Measurements from ENCODE around the gene LMO7. TPM values are rescaled to one million over a fixed set of nuclear protein-coding genes. Genes with fewer than 3 reads are reported as not detected.

Gene LMO7
- total and polyA plus RNA-seq, 2 of the 4 experiments (the other 2 are of a cell fraction): 266 to 367 TPM

DNA sequence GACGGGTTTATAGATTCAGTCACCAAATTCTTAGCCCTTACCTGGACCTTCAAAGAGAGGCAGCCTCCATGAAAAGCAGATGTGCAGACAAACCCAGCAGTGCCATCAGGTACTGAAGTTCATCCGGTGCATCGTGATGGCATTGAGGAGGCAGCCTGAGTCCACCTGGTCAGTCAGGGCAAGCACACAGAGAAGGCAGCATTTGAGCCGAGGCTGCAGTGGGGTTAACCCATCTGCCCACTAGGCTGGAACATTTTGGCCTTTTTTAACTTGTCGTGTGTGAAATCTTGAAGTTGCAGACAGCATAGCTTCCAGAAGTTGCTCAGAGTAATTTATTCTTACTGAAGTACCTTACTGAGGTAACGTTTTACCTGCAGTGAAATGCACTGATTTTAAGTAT is 4.9 kb downstream of the LMO7 start:
- peaks cover 22% of the 10 kb centered on the region for H3K9me1 ChIP-seq (ENCODE audit: insufficient read depth, low read length)
- no peak overlapping the region for H2AK9ac ChIP-seq (replicated peaks; ENCODE audit: low read depth, low read length, poor library complexity)
- DNase-seq (no peak), ATAC-seq (ENCODE audit: low read depth) (no peak)
- H4K20me1 ChIP-seq (ENCODE audit: insufficient read depth, low read length): peaks cover 72% of the 10 kb centered on the region
- H3K9ac ChIP-seq (ENCODE audit: low read depth, low read length): no peak overlapping the region
- H2BK15ac ChIP-seq (ENCODE audit: low read depth, low read length): no peak overlapping the region
- ChIA-PET POLR2A (ENCODE audit: unreplicated experiment) (no interaction called here), CTCF (no interaction called here)
- H4K8ac ChIP-seq (ENCODE audit: low read depth in 2 of 2, low read length in 2 of 2): peak overlapping the region in 1 of 2 experiments; percentile 16; a peak in 1 of 4 replicates
- H4K5ac ChIP-seq (ENCODE audit: low read depth, low read length): no peak overlapping the region; the same call in 1 of the 2 replicates
- H3K14ac ChIP-seq (replicated peaks; ENCODE audit: low read depth, low read length): peak overlapping the region; percentile 18; the same call in 1 of the 2 replicates
- H3K56ac ChIP-seq (ENCODE audit: extremely low read depth, insufficient read depth, low read length): no peak overlapping the region
- no peak overlapping the region for H2BK120ac ChIP-seq (ENCODE audit: low read depth, low read length)
- no peak overlapping the region for H2BK20ac ChIP-seq (ENCODE audit: low read depth, low read length)
- dilution Hi-C loops (cut with HindIII; ENCODE audit: low sequenced_read_pairs, unreplicated experiment): no loop called here
- H3K27ac ChIP-seq (ENCODE audit: insufficient read depth, low read length): no peak overlapping the region; the same call in 1 of the 2 replicates
- H3K36me3 ChIP-seq (ENCODE audit: control insufficient read depth, insufficient read depth, low read length): peaks cover 9% of the 10 kb centered on the region
- in situ Hi-C loops (cut with MboI; ENCODE audit: low sequenced_read_pairs): no loop called here
- peak overlapping the region; percentile 76 for H2AK5ac ChIP-seq (ENCODE audit: low read depth, low read length)
- H4K91ac ChIP-seq (ENCODE audit: insufficient read depth, low read depth, low read length): 0 out of 2 replicates have a peak overlapping the region, but pooled peaks have one; percentile 20
- peaks cover 19% of the 10 kb centered on the region for H3K4me1 ChIP-seq (ENCODE audit: control insufficient read depth, insufficient read depth, low read length)
- H3K4me2 ChIP-seq (ENCODE audit: low read depth, low read length): peak overlapping the region; percentile 0; the same call in 1 of the 2 replicates
- TSS peak; percentile 1 for BruUV-seq (replicated peaks)
- peaks cover 5 to 48% of the 10 kb centered on the region in 2 experiments; a peak in 3 of 4 replicates for H3K79me1 ChIP-seq (ENCODE audit: low read depth in 1 of 2, low read length in 2 of 2)
- no peaks in the 10 kb centered on the region for H3K9me3 ChIP-seq (ENCODE audit: control insufficient read depth, insufficient read depth, low read length)
- H3K4ac ChIP-seq (ENCODE audit: low read depth, low read length): peak overlapping the region; percentile 18; the same call in 1 of the 2 replicates
- 94% methylated on average over 3 of the region's 6 CpGs; no CpG with 5 or more reads in 1 of the 2 experiments for WGBS, 2 experiments (ENCODE audit: extremely low coverage in 2 of 2, insufficient read length in 1 of 2)
- H3K4me3 ChIP-seq (ENCODE audit: insufficient read depth, low read depth, low read length): no peak overlapping the region
- no peak overlapping the region for H2AFZ ChIP-seq (replicated peaks; ENCODE audit: low read length, poor library complexity)
- H3K27me3 ChIP-seq (ENCODE audit: control insufficient read depth, insufficient read depth, low read length): no peaks in the 10 kb centered on the region
- H3K18ac ChIP-seq (ENCODE audit: low read depth, low read length): no peak overlapping the region
- peak overlapping the region; percentile 6 for H2BK5ac ChIP-seq (ENCODE audit: low read depth, low read length, poor library complexity, severe bottlenecking)
- TF ChIP-seq BHLHE40 (IDR thresholded peaks at IDR 0.05; ENCODE audit: low read depth, low read length): no peak
- no peak for TF ChIP-seq POLR2A (IDR thresholded peaks at IDR 0.05; ENCODE audit: low read depth, low read length)
- intact Hi-C loops (cut with micrococcal nuclease): no loop called here
- H3K23ac ChIP-seq (ENCODE audit: low read depth, low read length): peak overlapping the region; percentile 49
